ENCODE results near the gene PRUNE1. TPM values are rescaled to one million over a fixed set of nuclear protein-coding genes. Genes with fewer than 3 reads are reported as not detected.

The PRUNE1 gene
- polyA plus RNA-seq, 2 of the 4 experiments (the other 2 are of a cell fraction) = 11.9 to 27.5 TPM

GRCh38 chr1:151048645-151049032, 40.4 kb downstream of the PRUNE1 start:
- ChIA-PET POLR2A (interaction anchor here (0.7 to 2.0 kb wide), 6 partner anchors 11 to 196 kb away, joined by 3 to 34 read pairs (median 3); partner anchors contain the start of genes ANXA9, CDC42SE1 and MLLT11), CTCF (interaction anchor here (0.9 to 7.8 kb wide), 14 partner anchors 8 to 91 kb away, joined by 3 to 62 read pairs (median 4); partner anchors contain the start of genes BNIPL, CDC42SE1 and MINDY1)
- TF ChIP-seq SMC3 (IDR thresholded peaks at IDR 0.05) (0 out of 3 replicates have a peak, but pooled peaks have one; percentile 20), ZC3H11A (IDR thresholded peaks at IDR 0.05) (no peak), HMGXB4 (CRISPR knock-in tag; IDR thresholded peaks at IDR 0.05; ENCODE audit: borderline replicate concordance) (no peak), RAD21 (conservative IDR thresholded peaks at IDR 0.05 in 1 of 2, IDR thresholded peaks at IDR 0.05 in 1 of 2) (no peak; a peak in 1 of 5 replicates), CHD4 (IDR thresholded peaks at IDR 0.05; ENCODE audit: borderline replicate concordance) (no peak), CEBPB (IDR thresholded peaks at IDR 0.05) (0 out of 4 replicates have a peak, but pooled peaks of 1 of the 2 experiments have one; percentile 7), HDAC2 (IDR thresholded peaks at IDR 0.05) (no peak), KDM1A (IDR thresholded peaks at IDR 0.05; ENCODE audit: low read depth) (no peak), MAX (IDR thresholded peaks at IDR 0.05) (no peak), MAFK (IDR thresholded peaks at IDR 0.05; ENCODE audit: partially characterized antibody) (no peak), RCOR1 (IDR thresholded peaks at IDR 0.05; ENCODE audit: low read depth, low read length) (no peak), RFX5 (IDR thresholded peaks at IDR 0.05) (no peak), HES2 (IDR thresholded peaks at IDR 0.05) (no peak)
- TF ChIP-seq, protein P1, sequence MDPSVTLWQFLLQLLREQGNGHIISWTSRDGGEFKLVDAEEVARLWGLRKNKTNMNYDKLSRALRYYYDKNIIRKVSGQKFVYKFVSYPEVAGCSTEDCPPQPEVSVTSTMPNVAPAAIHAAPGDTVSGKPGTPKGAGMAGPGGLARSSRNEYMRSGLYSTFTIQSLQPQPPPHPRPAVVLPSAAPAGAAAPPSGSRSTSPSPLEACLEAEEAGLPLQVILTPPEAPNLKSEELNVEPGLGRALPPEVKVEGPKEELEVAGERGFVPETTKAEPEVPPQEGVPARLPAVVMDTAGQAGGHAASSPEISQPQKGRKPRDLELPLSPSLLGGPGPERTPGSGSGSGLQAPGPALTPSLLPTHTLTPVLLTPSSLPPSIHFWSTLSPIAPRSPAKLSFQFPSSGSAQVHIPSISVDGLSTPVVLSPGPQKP (IDR thresholded peaks at IDR 0.05; ENCODE audit: low read depth, low read length) = no peak
- TF ChIP-seq, protein P2, sequence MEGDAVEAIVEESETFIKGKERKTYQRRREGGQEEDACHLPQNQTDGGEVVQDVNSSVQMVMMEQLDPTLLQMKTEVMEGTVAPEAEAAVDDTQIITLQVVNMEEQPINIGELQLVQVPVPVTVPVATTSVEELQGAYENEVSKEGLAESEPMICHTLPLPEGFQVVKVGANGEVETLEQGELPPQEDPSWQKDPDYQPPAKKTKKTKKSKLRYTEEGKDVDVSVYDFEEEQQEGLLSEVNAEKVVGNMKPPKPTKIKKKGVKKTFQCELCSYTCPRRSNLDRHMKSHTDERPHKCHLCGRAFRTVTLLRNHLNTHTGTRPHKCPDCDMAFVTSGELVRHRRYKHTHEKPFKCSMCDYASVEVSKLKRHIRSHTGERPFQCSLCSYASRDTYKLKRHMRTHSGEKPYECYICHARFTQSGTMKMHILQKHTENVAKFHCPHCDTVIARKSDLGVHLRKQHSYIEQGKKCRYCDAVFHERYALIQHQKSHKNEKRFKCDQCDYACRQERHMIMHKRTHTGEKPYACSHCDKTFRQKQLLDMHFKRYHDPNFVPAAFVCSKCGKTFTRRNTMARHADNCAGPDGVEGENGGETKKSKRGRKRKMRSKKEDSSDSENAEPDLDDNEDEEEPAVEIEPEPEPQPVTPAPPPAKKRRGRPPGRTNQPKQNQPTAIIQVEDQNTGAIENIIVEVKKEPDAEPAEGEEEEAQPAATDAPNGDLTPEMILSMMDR (IDR thresholded peaks at IDR 0.05) = no peak; the same call in 1 of the 3 replicates
- TF ChIP-seq, protein P3, sequence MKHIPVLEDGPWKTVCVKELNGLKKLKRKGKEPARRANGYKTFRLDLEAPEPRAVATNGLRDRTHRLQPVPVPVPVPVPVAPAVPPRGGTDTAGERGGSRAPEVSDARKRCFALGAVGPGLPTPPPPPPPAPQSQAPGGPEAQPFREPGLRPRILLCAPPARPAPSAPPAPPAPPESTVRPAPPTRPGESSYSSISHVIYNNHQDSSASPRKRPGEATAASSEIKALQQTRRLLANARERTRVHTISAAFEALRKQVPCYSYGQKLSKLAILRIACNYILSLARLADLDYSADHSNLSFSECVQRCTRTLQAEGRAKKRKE (CRISPR knock-in tag; IDR thresholded peaks at IDR 0.05; ENCODE audit: low read depth) = no peak
- H3K4me2 ChIP-seq = peak overlapping the region; percentile 95
- H3K9me3 ChIP-seq = no peaks in the 10 kb centered on the region
- FAIRE-seq (no peak), ATAC-seq (no peak; a peak in 1 of 6 replicates), DNase-seq (ENCODE audit: low read depth in 1 of 2, low spot score in 1 of 2) (no peak)
- H3K4me1 ChIP-seq = peaks cover 16% of the 10 kb centered on the region
- peak overlapping the region; percentile 80 for H3K4me3 ChIP-seq
- WGBS (ENCODE audit: missing lambda C conversion rate) = 21% methylated on average over 2 of the region's 3 CpGs
- H3K27ac ChIP-seq = peak overlapping the region; percentile 94 to 96

DNA sequence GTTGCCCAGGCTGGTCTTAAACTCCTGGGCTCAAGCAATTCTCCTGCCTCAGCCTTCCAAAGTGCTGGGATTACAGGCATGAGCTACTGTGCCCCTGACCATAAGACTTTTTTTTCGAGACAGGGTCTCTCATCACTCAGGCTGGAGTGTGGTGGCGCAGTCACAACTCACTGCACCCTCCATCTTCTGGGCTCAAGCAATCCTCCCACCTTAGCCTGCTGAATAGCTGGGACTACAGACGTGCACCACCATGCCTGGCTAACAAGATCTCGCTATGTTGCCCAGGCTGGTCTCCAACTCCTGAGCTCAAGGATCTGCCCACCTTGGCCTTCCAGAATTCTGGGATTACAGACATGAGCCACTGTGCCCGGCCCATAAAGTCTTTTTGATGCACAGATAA, 41.2 kb downstream of the PRUNE1 start:
- no peak overlapping the region for H3K4me3 ChIP-seq
- no peak overlapping the region for H3K27ac ChIP-seq
- peak in 1 of 2 experiments; percentile 18; a peak in 1 of 5 replicates for TF ChIP-seq JUN (IDR thresholded peaks at IDR 0.05)
- no peak for TF ChIP-seq TFCP2L1 (CRISPR knock-in tag; IDR thresholded peaks at IDR 0.05)
- ChIA-PET POLR2A (interaction anchor here (1.0 to 1.5 kb wide), 3 partner anchors 9 to 13 kb away, joined by 4 to 6 read pairs (median 5); partner anchors contain the start of genes CDC42SE1 and MLLT11), CTCF (interaction anchor here (0.8 to 7.8 kb wide), 7 partner anchors 9 to 54 kb away, joined by 4 to 62 read pairs (median 7); partner anchors contain the start of genes CDC42SE1, GABPB2, MINDY1 and MLLT11)
- H3K4me1 ChIP-seq = peaks cover 16% of the 10 kb centered on the region
- FAIRE-seq (no peak), ATAC-seq (no peak), DNase-seq (ENCODE audit: low read depth in 1 of 2, low spot score in 1 of 2) (no peak)
- 94% methylated on average over 5 of the region's 5 CpGs for WGBS (ENCODE audit: missing lambda C conversion rate)
- H3K9me3 ChIP-seq = no peaks in the 10 kb centered on the region
- peak overlapping the region; percentile 95 for H3K4me2 ChIP-seq
